Liver (tissue), 9 donors: ENCODE data around the gene CSF3R. TPM values are rescaled to one million over a fixed set of nuclear protein-coding genes. Genes with fewer than 3 reads are reported as not detected.

ENCODE experiments used
- DNase-seq: peaks from one replicate; pipeline ENCODE4 v3.0.0-alpha.2; 2017; ENCODE audit warnings: low spot score
- H3K27ac ChIP-seq, 2 donors: one replicate each; pipeline ENCODE4 v1.7.0; 2013; ENCODE audit warnings: inconsistent platforms in 2 of 2, low read length in 2 of 2, control low read depth in 1 of 2, low read depth in 1 of 2, mild to moderate bottlenecking in 1 of 2
- H3K27me3 ChIP-seq, 4 donors: one replicate each; pipeline versions ENCODE4 v1.6.1 to v1.7.0; 2013; ENCODE audit warnings: low read length in 3 of 4, inconsistent platforms in 1 of 4, mild to moderate bottlenecking in 1 of 4, moderate library complexity in 1 of 4; ENCODE audit not compliant: control insufficient read depth in 4 of 4, insufficient read depth in 4 of 4
- H3K36me3 ChIP-seq, 4 donors: one replicate each; pipeline versions ENCODE4 v1.6.1 to v1.7.0; 2013; ENCODE audit warnings: low read length in 3 of 4, mild to moderate bottlenecking in 3 of 4, low read depth in 1 of 4, moderate library complexity in 1 of 4; ENCODE audit not compliant: control insufficient read depth in 4 of 4, insufficient read depth in 3 of 4
- H3K4me1 ChIP-seq, 4 donors: one replicate each; pipeline versions ENCODE4 v1.6.1 to v1.7.0; 2013; ENCODE audit warnings: low read length in 3 of 4, mild to moderate bottlenecking in 3 of 4, moderate library complexity in 1 of 4; ENCODE audit not compliant: control insufficient read depth in 4 of 4, insufficient read depth in 4 of 4
- H3K4me3 ChIP-seq, 3 donors: one replicate each; pipeline versions ENCODE4 v1.6.1 to v1.7.0; 2013; ENCODE audit warnings: low read length in 3 of 3, control low read depth in 1 of 3, low read depth in 1 of 3, mild to moderate bottlenecking in 1 of 3
- H3K9ac ChIP-seq, 2 donors: one replicate each; pipeline ENCODE4 v1.7.0; 2013; ENCODE audit warnings: low read length in 2 of 2, mild to moderate bottlenecking in 2 of 2, moderate library complexity in 2 of 2, control low read depth in 1 of 2, low read depth in 1 of 2
- H3K9me3 ChIP-seq, 4 donors: one replicate each; pipeline versions ENCODE4 v1.6.1 to v1.7.0; 2013; ENCODE audit warnings: low read length in 3 of 4; ENCODE audit not compliant: control insufficient read depth in 4 of 4
- ATF3 ChIP-seq: IDR thresholded peaks from 2 replicates; pipeline ENCODE4 v1.6.1; 2016; ENCODE audit warnings: antibody characterized with exemption
- CTCF ChIP-seq: fragments of 150-350 bp; IDR thresholded peaks from 2 replicates; pipeline ENCODE4 v1.5.1; 2017; ENCODE audit warnings: improper control_type of control experiment, low read depth, low read length; ENCODE audit not compliant: missing input control
- EGR1 ChIP-seq, 2 donors: IDR thresholded peaks; 2 replicates each; pipeline ENCODE4 v1.6.1; 2016 to 2018; ENCODE audit warnings: antibody characterized with exemption in 2 of 2, low read depth in 2 of 2
- FOXA1 ChIP-seq: IDR thresholded peaks from 2 replicates; pipeline ENCODE4 v1.6.1; 2016; ENCODE audit warnings: antibody characterized with exemption
- FOXA2 ChIP-seq: IDR thresholded peaks from 2 replicates; pipeline ENCODE4 v1.6.1; 2016; ENCODE audit warnings: antibody characterized with exemption
- GABPA ChIP-seq, 2 donors: IDR thresholded peaks in 1 of 2; conservative IDR thresholded peaks in 1 of 2; 2 replicates each; pipeline ENCODE4 v1.6.1; 2016; ENCODE audit warnings: antibody characterized with exemption in 2 of 2, mild to moderate bottlenecking in 1 of 2, moderate library complexity in 1 of 2
- HNF4A ChIP-seq, 2 donors: conservative IDR thresholded peaks; 2 replicates each; pipeline ENCODE4 v1.6.1; 2016; ENCODE audit warnings: antibody characterized with exemption in 2 of 2, mild to moderate bottlenecking in 2 of 2
- HNF4G ChIP-seq: IDR thresholded peaks from 2 replicates; pipeline ENCODE4 v1.6.1; 2016; ENCODE audit warnings: antibody characterized with exemption
- JUND ChIP-seq, 2 donors: IDR thresholded peaks; 2 replicates each; pipeline ENCODE4 v1.6.1; 2016; ENCODE audit warnings: antibody characterized with exemption in 2 of 2
- NR2F2 ChIP-seq: IDR thresholded peaks from 2 replicates; pipeline ENCODE4 v1.6.1; 2016; ENCODE audit warnings: antibody characterized with exemption
- RAD21 ChIP-seq, 2 donors: IDR thresholded peaks; 2 replicates each; pipeline ENCODE4 v1.6.1; 2016; ENCODE audit warnings: antibody characterized with exemption in 2 of 2, mild to moderate bottlenecking in 2 of 2
- RXRA ChIP-seq, 2 donors: IDR thresholded peaks; 2 replicates each; pipeline ENCODE4 v1.6.1; 2017 to 2018; ENCODE audit warnings: antibody characterized with exemption in 2 of 2, mild to moderate bottlenecking in 1 of 2
- SP1 ChIP-seq: IDR thresholded peaks from 2 replicates; pipeline ENCODE4 v1.6.1; 2018; ENCODE audit warnings: antibody characterized with exemption, mild to moderate bottlenecking
- TAF1 ChIP-seq: conservative IDR thresholded peaks from 2 replicates; pipeline ENCODE4 v1.6.1; 2016; ENCODE audit warnings: antibody characterized with exemption, mild to moderate bottlenecking
- YY1 ChIP-seq: IDR thresholded peaks from 2 replicates; pipeline ENCODE4 v1.6.1; 2016; ENCODE audit warnings: antibody characterized with exemption, mild to moderate bottlenecking
- WGBS: extraction: QIAGEN DNeasy Blood & Tissue Kit; methylation state at CpG from one replicate; pipeline ENCODE4 v1.1.7; 2013; 5-methylcytosine and 5-hydroxymethylcytosine counted together
- polyA plus RNA-seq, 2 donors: library from polyadenylated mRNA; stranded (reverse) in 1 of 2; unstranded in 1 of 2; fragments of 200-250 nt in 1 of 2; fragments of >200 nt in 1 of 2; fragmentation: Nextera tagmentation in 1 of 2; extraction: Ambion mirVana in 1 of 2; gene quantifications; one replicate each; pipeline versions ENCODE4 v1.2.1 to v1.2.3, GENCODE V29; 2013 to 2015
- total RNA-seq, 2 donors: library from RNA; depleted of rRNA; stranded (reverse); fragments of >200 nt; gene quantifications; one replicate each; pipeline ENCODE4 v1.2.3, GENCODE V29; 2014
- TF ChIP-seq, protein P1 (sequence below): IDR thresholded peaks from 2 replicates; pipeline ENCODE4 v1.6.1; 2016; ENCODE audit warnings: antibody characterized with exemption
- TF ChIP-seq, protein P2 (sequence below): IDR thresholded peaks from 2 replicates; pipeline ENCODE4 v1.6.1; 2016; ENCODE audit warnings: antibody characterized with exemption, mild to moderate bottlenecking
- TF ChIP-seq, protein P3 (sequence below): IDR thresholded peaks from 2 replicates; pipeline ENCODE4 v1.6.1; 2016; ENCODE audit warnings: antibody characterized with exemption
- donor health status: healthy.
- donor health status: healthy.
- donor health status: healthy.
- donor health status: healthy.
- donor health status: healthy.

CSF3R gene
- total and polyA plus RNA-seq, 4 donors = 6.7 to 81.3 (median 15.9) TPM

- TF ChIP-seq GABPA (IDR thresholded peaks at IDR 0.05 in 1 of 2, conservative IDR thresholded peaks at IDR 0.05 in 1 of 2) (no peak), TAF1 (no peak), FOXA1 (no peak), RXRA (IDR thresholded peaks at IDR 0.05) (no peak), HNF4G (no peak), NR2F2 (no peak), FOXA2 (no peak), SP1 (no peak), YY1 (no peak), CTCF (no peak), HNF4A (conservative IDR thresholded peaks at IDR 0.05) (no peak), RAD21 (IDR thresholded peaks at IDR 0.05) (no peak), JUND (IDR thresholded peaks at IDR 0.05) (no peak), ATF3 (no peak), EGR1 (IDR thresholded peaks at IDR 0.05; ENCODE audit: low read depth in 2 of 2) (no peak)
- TF ChIP-seq, protein P1, sequence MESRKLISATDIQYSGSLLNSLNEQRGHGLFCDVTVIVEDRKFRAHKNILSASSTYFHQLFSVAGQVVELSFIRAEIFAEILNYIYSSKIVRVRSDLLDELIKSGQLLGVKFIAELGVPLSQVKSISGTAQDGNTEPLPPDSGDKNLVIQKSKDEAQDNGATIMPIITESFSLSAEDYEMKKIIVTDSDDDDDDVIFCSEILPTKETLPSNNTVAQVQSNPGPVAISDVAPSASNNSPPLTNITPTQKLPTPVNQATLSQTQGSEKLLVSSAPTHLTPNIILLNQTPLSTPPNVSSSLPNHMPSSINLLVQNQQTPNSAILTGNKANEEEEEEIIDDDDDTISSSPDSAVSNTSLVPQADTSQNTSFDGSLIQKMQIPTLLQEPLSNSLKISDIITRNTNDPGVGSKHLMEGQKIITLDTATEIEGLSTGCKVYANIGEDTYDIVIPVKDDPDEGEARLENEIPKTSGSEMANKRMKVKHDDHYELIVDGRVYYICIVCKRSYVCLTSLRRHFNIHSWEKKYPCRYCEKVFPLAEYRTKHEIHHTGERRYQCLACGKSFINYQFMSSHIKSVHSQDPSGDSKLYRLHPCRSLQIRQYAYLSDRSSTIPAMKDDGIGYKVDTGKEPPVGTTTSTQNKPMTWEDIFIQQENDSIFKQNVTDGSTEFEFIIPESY = no peak
- TF ChIP-seq, protein P2, sequence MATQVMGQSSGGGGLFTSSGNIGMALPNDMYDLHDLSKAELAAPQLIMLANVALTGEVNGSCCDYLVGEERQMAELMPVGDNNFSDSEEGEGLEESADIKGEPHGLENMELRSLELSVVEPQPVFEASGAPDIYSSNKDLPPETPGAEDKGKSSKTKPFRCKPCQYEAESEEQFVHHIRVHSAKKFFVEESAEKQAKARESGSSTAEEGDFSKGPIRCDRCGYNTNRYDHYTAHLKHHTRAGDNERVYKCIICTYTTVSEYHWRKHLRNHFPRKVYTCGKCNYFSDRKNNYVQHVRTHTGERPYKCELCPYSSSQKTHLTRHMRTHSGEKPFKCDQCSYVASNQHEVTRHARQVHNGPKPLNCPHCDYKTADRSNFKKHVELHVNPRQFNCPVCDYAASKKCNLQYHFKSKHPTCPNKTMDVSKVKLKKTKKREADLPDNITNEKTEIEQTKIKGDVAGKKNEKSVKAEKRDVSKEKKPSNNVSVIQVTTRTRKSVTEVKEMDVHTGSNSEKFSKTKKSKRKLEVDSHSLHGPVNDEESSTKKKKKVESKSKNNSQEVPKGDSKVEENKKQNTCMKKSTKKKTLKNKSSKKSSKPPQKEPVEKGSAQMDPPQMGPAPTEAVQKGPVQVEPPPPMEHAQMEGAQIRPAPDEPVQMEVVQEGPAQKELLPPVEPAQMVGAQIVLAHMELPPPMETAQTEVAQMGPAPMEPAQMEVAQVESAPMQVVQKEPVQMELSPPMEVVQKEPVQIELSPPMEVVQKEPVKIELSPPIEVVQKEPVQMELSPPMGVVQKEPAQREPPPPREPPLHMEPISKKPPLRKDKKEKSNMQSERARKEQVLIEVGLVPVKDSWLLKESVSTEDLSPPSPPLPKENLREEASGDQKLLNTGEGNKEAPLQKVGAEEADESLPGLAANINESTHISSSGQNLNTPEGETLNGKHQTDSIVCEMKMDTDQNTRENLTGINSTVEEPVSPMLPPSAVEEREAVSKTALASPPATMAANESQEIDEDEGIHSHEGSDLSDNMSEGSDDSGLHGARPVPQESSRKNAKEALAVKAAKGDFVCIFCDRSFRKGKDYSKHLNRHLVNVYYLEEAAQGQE = no peak
- TF ChIP-seq, protein P3, sequence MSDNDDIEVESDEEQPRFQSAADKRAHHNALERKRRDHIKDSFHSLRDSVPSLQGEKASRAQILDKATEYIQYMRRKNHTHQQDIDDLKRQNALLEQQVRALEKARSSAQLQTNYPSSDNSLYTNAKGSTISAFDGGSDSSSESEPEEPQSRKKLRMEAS = no peak
- Histone ChIP-seq H3K4me1 (peaks cover 3 to 13% (median 6%) of the 10 kb centered on the region in 4 donors), H3K36me3 (no peaks in the 10 kb centered on the region), H3K4me3 (no peak overlapping the region), H3K9me3 (no peaks in the 10 kb centered on the region), H3K27ac (no peak overlapping the region), H3K27me3 (no peaks in the 10 kb centered on the region), H3K9ac (no peak overlapping the region)
- DNase-seq = no peak
- 77% methylated on average over 5 of the region's 5 CpGs for WGBS
These were observed 36.0 kb downstream of the CSF3R start for GRCh38 chr1:36446746-36447145.
